ENCODE measurements around the gene PCARE.

Gene PCARE

GRCh38 chr2:29035016-29035745 lies 39.1 kb downstream of the PCARE start:
- no peaks in the 10 kb centered on the region for H3K27me3 ChIP-seq
- TF ChIP-seq, protein P1, sequence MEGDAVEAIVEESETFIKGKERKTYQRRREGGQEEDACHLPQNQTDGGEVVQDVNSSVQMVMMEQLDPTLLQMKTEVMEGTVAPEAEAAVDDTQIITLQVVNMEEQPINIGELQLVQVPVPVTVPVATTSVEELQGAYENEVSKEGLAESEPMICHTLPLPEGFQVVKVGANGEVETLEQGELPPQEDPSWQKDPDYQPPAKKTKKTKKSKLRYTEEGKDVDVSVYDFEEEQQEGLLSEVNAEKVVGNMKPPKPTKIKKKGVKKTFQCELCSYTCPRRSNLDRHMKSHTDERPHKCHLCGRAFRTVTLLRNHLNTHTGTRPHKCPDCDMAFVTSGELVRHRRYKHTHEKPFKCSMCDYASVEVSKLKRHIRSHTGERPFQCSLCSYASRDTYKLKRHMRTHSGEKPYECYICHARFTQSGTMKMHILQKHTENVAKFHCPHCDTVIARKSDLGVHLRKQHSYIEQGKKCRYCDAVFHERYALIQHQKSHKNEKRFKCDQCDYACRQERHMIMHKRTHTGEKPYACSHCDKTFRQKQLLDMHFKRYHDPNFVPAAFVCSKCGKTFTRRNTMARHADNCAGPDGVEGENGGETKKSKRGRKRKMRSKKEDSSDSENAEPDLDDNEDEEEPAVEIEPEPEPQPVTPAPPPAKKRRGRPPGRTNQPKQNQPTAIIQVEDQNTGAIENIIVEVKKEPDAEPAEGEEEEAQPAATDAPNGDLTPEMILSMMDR (IDR thresholded peaks at IDR 0.05; ENCODE audit: low read depth, low read length) = no peak
- H3K9me3 ChIP-seq = no peaks in the 10 kb centered on the region
- peaks cover 7% of the 10 kb centered on the region; the same call in 1 of the 2 replicates for H3K4me1 ChIP-seq
- DNase-seq = no peak
- H3K4me3 ChIP-seq (ENCODE audit: low read depth, low read length) = no peak overlapping the region
- no peaks in the 10 kb centered on the region for H3K36me3 ChIP-seq

DNA sequence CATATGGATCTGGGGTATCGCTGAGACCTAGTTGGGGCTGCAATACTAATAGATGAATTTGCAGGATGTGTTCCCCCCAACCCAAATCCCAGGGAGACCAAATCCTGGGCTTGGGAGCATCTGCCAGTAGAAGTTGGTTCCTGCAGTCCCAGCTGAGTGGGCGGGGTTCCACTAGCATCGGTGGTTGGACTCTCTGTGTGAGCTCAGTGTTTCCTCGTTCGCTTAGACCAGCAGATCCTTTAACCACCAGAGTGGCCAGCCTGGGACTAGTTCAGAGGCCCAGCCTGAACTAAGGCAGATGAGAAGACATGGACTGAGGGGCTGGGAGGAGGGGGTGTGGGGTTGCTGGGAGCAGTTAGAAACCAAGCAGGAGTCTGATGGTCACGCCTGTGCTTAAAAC lies 40.7 kb downstream of the PCARE start:
- H3K4me1 ChIP-seq = peaks cover under 1% of the 10 kb centered on the region; the same call in 1 of the 2 replicates
- H3K9me3 ChIP-seq = no peaks in the 10 kb centered on the region
- no peaks in the 10 kb centered on the region for H3K36me3 ChIP-seq
- no peak overlapping the region for H3K4me3 ChIP-seq (ENCODE audit: low read depth, low read length)
- H3K27me3 ChIP-seq = no peaks in the 10 kb centered on the region
- no peak for DNase-seq
- TF ChIP-seq, protein P1 (IDR thresholded peaks at IDR 0.05; ENCODE audit: low read depth, low read length) = no peak

GRCh38 chr2:29033172-29033571 lies 41.2 kb downstream of the PCARE start:
- H3K36me3 ChIP-seq = no peaks in the 10 kb centered on the region
- H3K9me3 ChIP-seq = no peaks in the 10 kb centered on the region
- H3K4me1 ChIP-seq = no peaks in the 10 kb centered on the region
- no peaks in the 10 kb centered on the region for H3K27me3 ChIP-seq
- TF ChIP-seq, protein P1 (IDR thresholded peaks at IDR 0.05; ENCODE audit: low read depth, low read length) = no peak
- no peak overlapping the region for H3K4me3 ChIP-seq (ENCODE audit: low read depth, low read length)
- no peak for DNase-seq

- H3K27me3 ChIP-seq = no peaks in the 10 kb centered on the region
- H3K4me1 ChIP-seq = no peaks in the 10 kb centered on the region
- DNase-seq = no peak
- H3K9me3 ChIP-seq = no peaks in the 10 kb centered on the region
- TF ChIP-seq, protein P1 (IDR thresholded peaks at IDR 0.05; ENCODE audit: low read depth, low read length) = no peak
- H3K36me3 ChIP-seq = no peaks in the 10 kb centered on the region
- no peak overlapping the region for H3K4me3 ChIP-seq (ENCODE audit: low read depth, low read length)
Observed at GRCh38 chr2:29032189-29032588, 42.1 kb downstream of the PCARE start.

- no peaks in the 10 kb centered on the region for H3K27me3 ChIP-seq
- no peak overlapping the region for H3K4me3 ChIP-seq (ENCODE audit: low read depth, low read length)
- no peaks in the 10 kb centered on the region for H3K36me3 ChIP-seq
- no peaks in the 10 kb centered on the region for H3K9me3 ChIP-seq
- DNase-seq = no peak
- TF ChIP-seq, protein P1 (IDR thresholded peaks at IDR 0.05; ENCODE audit: low read depth, low read length) = no peak
- H3K4me1 ChIP-seq = no peaks in the 10 kb centered on the region
Observed at GRCh38 chr2:29031046-29031445, 43.3 kb downstream of the PCARE start.

GRCh38 chr2:29025711-29026110 lies 48.6 kb downstream of the PCARE start:
- H3K4me1 ChIP-seq = no peaks in the 10 kb centered on the region
- no peak overlapping the region for H3K4me3 ChIP-seq (ENCODE audit: low read depth, low read length)
- H3K36me3 ChIP-seq = no peaks in the 10 kb centered on the region
- H3K27me3 ChIP-seq = no peaks in the 10 kb centered on the region
- TF ChIP-seq, protein P1 (IDR thresholded peaks at IDR 0.05; ENCODE audit: low read depth, low read length) = no peak
- no peak for DNase-seq
- no peaks in the 10 kb centered on the region for H3K9me3 ChIP-seq
